Adrenal gland (tissue), 5 donors: ENCODE results near the gene HTR4.

ENCODE experiments used
- CTCF ChIP-seq, 6 experiments: fragments of 450-650 bp in 4 of 6; fragments of 200-600 bp in 2 of 6; sonication (generic) in 1 of 6; IDR thresholded peaks; 1 replicate in 5 of 6; 2 replicates in 1 of 6; pipeline versions ENCODE4 v1.5.1 to v1.8.0; 2016 to 2021; ENCODE audit warnings: antibody characterized with exemption in 6 of 6, mild to moderate bottlenecking in 2 of 6, moderate library complexity in 1 of 6
- POLR2A ChIP-seq, 2 donors: fragments of 450-650 bp; IDR thresholded peaks; one replicate each; pipeline ENCODE4 v1.6.1; 2017; ENCODE audit warnings: antibody characterized with exemption in 2 of 2, mild to moderate bottlenecking in 2 of 2, moderate library complexity in 1 of 2
- donor health status: DM: no; HTN: no; CAD: no.

GRCh38 chr5:148585988-148586387 lies 68.3 kb downstream of the HTR4 start:
- TF ChIP-seq CTCF (IDR thresholded peaks at IDR 0.05) (peak in 1 of 6 experiments; percentile 17), POLR2A (IDR thresholded peaks at IDR 0.05) (no peak)
